GM21825 (cell line): ENCODE measurements around the gene KMT2D.
"Not testable (repeated sequence)": the region's sequence is repeated elsewhere in the genome, so short reads cannot be mapped to it uniquely, and the experiment has no call there.

Experiments
- ATAC-seq: cut with Tn5 transposase; IDR thresholded peaks from one replicate; pipeline ENCODE4 v1.9.1; 2021; ENCODE audit warnings: mild to moderate bottlenecking, moderate library complexity; ENCODE audit not compliant: unreplicated experiment

The KMT2D gene

GRCh38 chr12:49088150-49088931 is 27.7 kb upstream of the KMT2D start:
- ATAC-seq = peak; percentile 77

- no peak for ATAC-seq
These were observed 25.5 kb upstream of the KMT2D start for GRCh38 chr12:49086116-49086515.

GRCh38 chr12:49084438-49084837 is 23.8 kb upstream of the KMT2D start:
- ATAC-seq = no peak

- no peak for ATAC-seq
These were observed 19.2 kb upstream of the KMT2D start for GRCh38 chr12:49079793-49080192.

- no peak for ATAC-seq
These were observed 10.4 kb upstream of the KMT2D start for GRCh38 chr12:49070971-49071370.

- ATAC-seq = peak; percentile 92
These were observed 9.1 kb upstream of the KMT2D start, which contains the start of gene RHEBL1 for GRCh38 chr12:49069507-49070346. Gene RHEBL1 (minus strand): TSS chr12:49069979. CDS start chr12:49069785, 194 bp downstream.

GRCh38 chr12:49068879-49069506 is 8.4 kb upstream of the KMT2D start:
- no peak for ATAC-seq

- ATAC-seq = no peak
These were observed 5.5 kb upstream of the KMT2D start for GRCh38 chr12:49066120-49066519.

- ATAC-seq = no peak
These were observed 4.2 kb upstream of the KMT2D start for GRCh38 chr12:49064767-49065152.

- ATAC-seq = not testable (repeated sequence)
These were observed 1.3 kb upstream of the KMT2D start for GRCh38 chr12:49061916-49062315.

- ATAC-seq = peak; percentile 2
These were observed 610 bp upstream of the KMT2D start for GRCh38 chr12:49061157-49061650.

- peak; percentile 10 for ATAC-seq
These were observed 1.1 kb downstream of the KMT2D start for GRCh38 chr12:49059299-49060171.

GRCh38 chr12:49059045-49059298 is 1.6 kb downstream of the KMT2D start:
- no peak for ATAC-seq

GRCh38 chr12:49058366-49059044 is 2.1 kb downstream of the KMT2D start:
- no peak for ATAC-seq

- no peak for ATAC-seq
These were observed 2.7 kb downstream of the KMT2D start for GRCh38 chr12:49057888-49058287.

- peak; percentile 59 for ATAC-seq
These were observed 4.4 kb downstream of the KMT2D start for GRCh38 chr12:49055978-49056754.

- ATAC-seq = no peak
These were observed 5.5 kb downstream of the KMT2D start for GRCh38 chr12:49055092-49055491.

- ATAC-seq = no peak
These were observed 6.1 kb downstream of the KMT2D start for GRCh38 chr12:49054524-49054923.

GRCh38 chr12:49054096-49054495 is 6.5 kb downstream of the KMT2D start:
- no peak for ATAC-seq
